ENCODE results near the gene KLF11.
"Not testable (repeated sequence)": the region's sequence is repeated elsewhere in the genome, so short reads cannot be mapped to it uniquely, and the experiment has no call there.

KLF11 gene

DNA sequence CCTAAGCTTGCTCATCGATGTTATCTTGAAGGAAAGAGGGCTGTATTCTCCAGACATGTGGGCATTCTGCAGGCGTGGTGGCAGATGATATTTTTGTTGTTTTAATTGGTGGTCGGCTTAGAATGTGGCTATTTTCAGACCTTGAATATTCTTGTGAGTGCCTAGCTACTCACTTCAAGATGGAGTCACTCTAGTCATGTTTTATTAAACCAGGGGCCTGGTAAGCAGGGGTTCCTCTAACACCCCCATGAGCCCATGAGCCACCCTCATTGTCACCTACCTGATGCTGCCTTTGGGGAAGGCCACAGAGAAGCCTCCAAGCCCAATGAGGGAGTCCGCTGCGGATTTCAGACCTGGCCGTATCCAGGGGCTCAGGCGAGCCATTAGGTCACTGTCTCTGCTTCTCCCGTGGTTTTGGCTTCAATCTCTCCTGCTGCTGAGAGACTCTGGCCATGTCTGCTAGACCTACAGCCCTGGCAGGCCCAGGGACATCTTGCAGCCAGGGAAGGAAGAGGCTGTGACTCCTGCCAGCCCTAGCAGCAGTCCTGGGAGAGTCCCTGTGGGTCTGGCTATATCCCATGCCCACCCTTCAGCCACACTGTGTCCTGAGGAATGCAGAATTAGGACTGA, 16.3 kb upstream of the KLF11 start:
- no peak for DNase-seq (ENCODE audit: low read depth)

DNA sequence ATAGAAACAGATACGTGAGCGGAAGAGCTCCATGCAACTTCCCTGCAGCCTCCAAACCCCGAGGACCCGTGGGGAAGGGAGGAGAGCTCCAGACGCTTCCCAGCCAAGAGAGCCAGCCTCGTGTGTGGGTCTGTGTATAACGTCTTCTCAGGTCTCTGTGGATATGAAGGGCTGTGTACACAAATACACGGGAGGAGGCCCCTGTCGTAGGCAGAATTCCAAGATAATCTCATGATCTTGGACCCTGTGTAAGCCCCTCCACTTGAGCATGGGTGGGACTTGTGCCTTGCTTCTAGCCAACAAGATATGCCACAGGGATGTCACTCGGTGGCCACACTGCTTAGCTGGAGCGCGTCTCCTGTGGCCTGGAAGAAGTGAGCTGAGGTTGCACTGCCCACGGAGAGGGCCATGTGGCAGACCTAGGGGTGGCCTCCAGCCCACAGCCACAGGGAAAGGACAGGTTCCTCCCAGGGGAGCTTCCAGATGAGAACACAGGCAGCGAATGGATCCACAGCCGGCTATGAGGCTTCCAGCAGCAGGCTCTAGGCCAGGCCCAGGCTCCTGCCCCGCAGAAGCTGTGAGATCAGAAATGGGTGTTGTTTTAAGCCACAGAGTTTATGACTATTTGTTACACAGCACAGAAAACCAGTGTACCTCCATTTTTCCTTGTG, 15.6 kb upstream of the KLF11 start:
- DNase-seq (ENCODE audit: low read depth): no peak

DNA sequence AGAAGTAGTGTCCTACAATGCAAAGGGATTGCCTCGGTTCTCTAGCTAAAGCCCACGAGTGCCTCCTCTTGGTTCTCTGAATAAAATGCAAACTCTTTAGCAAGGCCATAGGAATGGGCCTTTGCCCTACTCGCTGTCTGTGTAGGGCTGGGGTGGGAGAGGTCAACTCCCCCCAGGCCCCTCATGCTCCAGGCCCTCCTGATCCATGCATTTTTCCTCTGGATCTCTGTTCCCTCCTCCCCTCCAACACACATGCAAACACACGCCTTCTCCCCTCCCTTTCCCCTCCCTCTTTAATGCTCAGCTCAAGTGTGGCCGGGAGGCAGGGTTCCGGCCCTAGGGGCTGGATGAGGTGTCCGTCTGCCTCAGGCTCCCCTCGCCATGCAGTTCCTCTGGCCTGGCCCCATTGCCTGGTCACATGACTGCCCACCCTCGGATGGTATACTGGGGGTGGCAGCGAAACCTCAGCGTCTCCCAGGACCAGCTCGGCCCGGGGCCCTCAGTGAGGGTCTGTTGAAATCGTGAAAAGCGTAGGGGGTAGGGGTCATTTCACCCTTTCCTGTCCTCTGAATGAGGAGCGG, 14.9 kb upstream of the KLF11 start:
- DNase-seq (ENCODE audit: low read depth): no peak

- no peak for DNase-seq (ENCODE audit: low read depth)
Measured at GRCh38 chr2:10028988-10029874, 14.1 kb upstream of the KLF11 start.

GRCh38 chr2:10029875-10030223, 13.5 kb upstream of the KLF11 start:
- no peak for DNase-seq (ENCODE audit: low read depth)

- no peak for DNase-seq (ENCODE audit: low read depth)
Measured at GRCh38 chr2:10030311-10030736, 13.0 kb upstream of the KLF11 start.

DNA sequence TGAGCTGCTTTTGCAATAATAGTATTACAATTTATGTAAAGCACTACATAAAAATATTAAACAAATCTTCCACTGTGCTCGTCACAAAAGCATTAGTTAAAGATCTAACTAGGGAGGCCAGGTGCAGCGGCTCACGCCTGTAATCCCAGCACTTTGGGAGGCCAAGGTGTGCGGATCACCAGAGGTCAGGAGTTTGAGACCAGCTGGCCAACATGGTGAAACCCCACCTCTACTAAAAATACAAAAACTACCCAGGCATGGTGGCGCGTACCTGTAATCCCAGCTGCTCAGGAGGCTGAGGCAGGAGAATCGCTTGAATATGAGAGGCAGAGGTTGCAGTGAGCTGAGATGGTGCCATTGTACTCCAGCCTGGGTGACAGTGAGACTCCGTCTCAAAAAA, 12.6 kb upstream of the KLF11 start:
- DNase-seq (ENCODE audit: low read depth): not testable (repeated sequence)

DNA sequence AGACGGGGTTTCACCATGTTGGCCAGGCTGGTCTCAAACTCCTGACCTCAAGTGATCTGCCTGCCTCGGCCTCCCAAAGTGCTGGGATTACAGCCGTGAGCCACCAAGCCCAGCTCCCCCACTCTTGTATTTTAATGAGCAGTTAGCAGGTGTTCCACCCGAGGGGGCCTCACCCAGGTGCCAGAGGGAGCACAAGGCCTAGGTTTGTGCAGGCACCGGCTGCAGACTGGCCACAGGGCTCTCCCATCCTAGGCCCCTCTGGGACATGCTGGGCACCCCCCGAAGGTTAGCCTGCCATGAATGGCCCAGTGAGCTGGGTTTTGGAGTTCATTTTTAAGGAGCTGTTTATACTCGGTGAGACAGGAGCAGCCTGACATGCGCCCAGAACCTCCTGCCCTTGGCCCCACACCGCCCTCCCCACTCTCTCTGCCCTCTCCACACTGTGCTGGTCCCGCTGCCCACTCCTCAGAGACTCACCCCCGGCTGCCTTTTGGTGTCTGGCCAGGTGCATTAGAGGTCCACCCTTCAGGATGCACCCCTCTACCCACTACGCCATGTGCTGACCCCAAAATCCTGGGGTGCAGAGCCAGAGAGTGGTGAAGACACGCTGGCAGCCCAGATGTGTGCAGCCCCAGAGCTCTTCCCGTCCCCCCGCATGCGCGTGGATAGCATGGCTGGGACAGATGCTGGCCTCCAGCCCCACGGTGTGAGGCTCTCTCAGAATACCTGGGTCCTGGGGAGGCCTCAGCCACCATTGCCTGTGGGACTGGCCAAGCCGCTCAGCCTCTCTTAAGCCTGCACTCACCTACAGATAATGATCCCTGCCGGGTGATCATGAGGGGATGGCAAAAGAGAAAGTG, 11.2 kb upstream of the KLF11 start:
- DNase-seq (ENCODE audit: low read depth): no peak

DNA sequence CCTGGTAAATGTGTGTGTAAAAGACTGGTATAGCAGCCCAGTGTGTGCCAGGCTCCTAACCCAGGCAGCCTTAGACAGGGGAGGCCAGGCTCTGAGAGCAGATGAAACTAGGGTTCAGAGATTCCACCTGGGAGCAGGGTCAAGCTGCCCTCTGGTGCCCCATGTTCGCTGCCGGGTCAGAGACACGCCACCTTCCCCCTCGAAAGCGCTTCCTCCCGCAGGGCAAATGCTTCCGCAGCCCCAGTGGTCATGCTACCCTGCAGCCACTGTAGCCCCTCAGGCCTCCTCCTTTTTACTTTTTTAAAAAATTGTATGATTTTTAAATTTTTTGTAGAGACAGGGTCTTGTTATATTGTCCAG, 10.6 kb upstream of the KLF11 start:
- DNase-seq (ENCODE audit: low read depth): no peak

- no peak for DNase-seq (ENCODE audit: low read depth)
Measured at GRCh38 chr2:10033251-10034006, 9.9 kb upstream of the KLF11 start.

DNA sequence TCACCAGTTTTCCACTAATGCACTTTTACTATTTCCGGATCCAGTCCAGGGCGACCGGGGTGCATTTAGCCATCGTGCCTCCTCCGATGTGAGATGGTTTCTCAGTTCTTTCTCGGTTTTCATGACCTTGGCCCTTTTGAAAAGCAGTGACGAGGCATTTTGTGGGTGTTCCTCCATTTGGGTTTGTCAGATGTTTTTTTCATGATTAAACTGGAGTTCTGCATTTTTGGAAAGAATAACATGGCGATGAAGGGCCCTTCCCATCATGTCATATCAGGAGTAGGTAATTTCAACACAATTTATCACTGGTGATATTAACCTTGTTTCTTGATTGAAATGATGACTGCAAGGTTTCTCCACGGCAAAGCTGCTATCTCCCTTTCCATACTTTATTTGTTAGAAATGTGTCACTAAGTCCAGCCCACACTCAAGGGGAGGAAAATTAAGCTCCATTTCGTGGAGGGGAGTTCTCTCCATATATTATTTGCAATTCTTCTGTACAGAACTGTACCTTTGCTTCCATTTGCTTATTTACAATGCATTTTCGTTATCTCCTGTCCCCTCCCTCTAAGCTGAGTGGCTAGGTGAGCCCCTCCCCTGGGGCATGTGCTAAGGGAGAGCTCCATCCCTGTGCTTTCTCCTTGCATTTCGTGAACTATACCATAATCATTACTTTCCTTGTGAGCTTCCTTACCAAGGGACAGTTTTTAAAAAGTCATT, 8.9 kb upstream of the KLF11 start:
- no peak for DNase-seq (ENCODE audit: low read depth)

DNA sequence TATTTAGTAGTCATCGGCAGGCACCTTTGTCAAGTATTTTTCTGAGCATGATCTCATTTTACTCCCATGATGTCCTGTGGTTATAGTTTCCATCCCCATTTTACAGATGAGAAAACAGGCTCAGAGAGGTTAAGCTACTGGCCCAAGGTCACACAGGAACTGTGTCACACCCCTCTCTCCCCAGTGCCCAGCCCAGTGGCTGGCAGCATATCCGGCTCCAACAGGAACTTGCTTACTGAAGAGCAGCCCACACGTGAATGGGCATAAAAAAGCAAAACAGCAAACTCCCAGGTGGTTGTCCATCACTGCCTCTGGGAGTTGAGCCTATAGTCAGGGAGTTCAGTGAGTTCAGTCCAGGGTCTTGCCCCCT, 8.3 kb upstream of the KLF11 start:
- no peak for DNase-seq (ENCODE audit: low read depth)

- DNase-seq (ENCODE audit: low read depth): no peak
Measured at GRCh38 chr2:10035633-10036032, 7.7 kb upstream of the KLF11 start.

DNA sequence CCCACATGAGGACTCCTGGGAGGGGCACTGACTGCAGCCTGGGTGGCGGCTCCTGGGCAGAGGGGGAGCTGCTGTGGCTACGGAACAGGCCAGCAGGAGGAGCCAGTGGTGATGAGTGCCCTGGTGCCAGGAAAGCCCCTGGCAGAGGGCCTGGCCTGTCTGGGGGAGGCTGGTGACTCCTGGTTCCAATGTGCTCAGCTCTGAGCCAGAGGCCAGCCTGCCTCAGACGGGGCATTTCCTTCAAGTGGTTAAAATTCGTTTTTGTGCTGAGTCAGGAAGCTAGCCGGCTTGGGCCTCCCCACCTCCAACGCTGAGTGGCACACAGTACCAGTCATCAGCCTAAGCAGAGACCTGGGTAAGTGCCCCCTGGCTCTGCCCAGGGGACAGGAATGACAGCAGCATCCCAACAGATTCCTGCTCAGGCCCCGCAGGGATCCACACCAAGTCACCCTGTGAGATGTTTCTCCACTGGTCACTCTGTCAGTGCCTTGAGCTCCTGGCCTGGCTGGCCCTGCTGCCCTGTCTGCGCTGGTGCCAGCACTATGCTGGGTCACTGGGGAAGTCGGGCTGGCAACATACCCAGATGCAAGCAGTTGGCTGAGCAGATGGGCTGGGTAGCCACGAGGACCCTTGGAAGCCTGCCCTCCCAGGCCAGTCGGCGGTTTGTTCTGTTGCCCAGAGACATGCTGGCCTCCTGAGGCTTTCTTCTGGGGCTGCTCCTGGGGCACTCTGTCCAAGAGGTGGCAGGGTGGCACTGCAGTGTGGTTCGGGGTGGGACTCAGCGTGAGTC, 7.1 kb upstream of the KLF11 start:
- DNase-seq (ENCODE audit: low read depth): no peak

DNA sequence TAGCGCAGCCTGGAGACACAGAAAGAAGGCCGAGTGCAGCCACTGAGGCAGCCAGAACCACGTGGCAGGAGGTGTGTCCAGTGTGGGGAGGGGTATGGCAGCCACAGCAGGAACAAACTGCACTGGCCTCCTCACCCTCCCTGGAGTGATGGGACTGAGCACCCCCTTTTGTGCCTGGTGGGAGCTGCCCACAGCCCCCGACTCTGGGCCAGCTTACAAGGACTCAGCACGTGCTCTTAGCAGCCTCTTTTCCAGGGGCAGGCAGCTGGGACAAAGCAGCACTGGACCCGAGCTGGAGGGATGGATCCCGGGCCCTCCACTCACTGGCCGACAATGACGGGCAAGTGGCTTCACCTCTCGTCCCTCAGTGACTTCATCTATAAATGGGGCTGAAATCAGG, 5.2 kb upstream of the KLF11 start:
- no peak for DNase-seq (ENCODE audit: low read depth)

GRCh38 chr2:10038716-10039115, 4.6 kb upstream of the KLF11 start:
- DNase-seq (ENCODE audit: low read depth): no peak

GRCh38 chr2:10039658-10040410, 3.5 kb upstream of the KLF11 start:
- no peak for DNase-seq (ENCODE audit: low read depth)

GRCh38 chr2:10041711-10042110, 1.6 kb upstream of the KLF11 start:
- no peak for DNase-seq (ENCODE audit: low read depth)

Measured in activated T-helper 1 cell treated with Interleukin-2 at 50 U/mL for 16 hours (primary cell).